Stimulated activated CD8-positive, alpha-beta memory T cell treated with anti-CD3 and anti-CD28 coated beads, Interleukin-12 subunit alpha, Interleukin-12 subunit beta, amount 100 ng/mL, for 4 hours (primary cell): ENCODE results near the gene CREB3L1.

Experiments
- DNase-seq: peaks from one replicate; pipeline ENCODE4 v3.0.0-alpha.2; 2020; ENCODE audit warnings: low read depth

CREB3L1 gene, protein sequence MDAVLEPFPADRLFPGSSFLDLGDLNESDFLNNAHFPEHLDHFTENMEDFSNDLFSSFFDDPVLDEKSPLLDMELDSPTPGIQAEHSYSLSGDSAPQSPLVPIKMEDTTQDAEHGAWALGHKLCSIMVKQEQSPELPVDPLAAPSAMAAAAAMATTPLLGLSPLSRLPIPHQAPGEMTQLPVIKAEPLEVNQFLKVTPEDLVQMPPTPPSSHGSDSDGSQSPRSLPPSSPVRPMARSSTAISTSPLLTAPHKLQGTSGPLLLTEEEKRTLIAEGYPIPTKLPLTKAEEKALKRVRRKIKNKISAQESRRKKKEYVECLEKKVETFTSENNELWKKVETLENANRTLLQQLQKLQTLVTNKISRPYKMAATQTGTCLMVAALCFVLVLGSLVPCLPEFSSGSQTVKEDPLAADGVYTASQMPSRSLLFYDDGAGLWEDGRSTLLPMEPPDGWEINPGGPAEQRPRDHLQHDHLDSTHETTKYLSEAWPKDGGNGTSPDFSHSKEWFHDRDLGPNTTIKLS

DNA sequence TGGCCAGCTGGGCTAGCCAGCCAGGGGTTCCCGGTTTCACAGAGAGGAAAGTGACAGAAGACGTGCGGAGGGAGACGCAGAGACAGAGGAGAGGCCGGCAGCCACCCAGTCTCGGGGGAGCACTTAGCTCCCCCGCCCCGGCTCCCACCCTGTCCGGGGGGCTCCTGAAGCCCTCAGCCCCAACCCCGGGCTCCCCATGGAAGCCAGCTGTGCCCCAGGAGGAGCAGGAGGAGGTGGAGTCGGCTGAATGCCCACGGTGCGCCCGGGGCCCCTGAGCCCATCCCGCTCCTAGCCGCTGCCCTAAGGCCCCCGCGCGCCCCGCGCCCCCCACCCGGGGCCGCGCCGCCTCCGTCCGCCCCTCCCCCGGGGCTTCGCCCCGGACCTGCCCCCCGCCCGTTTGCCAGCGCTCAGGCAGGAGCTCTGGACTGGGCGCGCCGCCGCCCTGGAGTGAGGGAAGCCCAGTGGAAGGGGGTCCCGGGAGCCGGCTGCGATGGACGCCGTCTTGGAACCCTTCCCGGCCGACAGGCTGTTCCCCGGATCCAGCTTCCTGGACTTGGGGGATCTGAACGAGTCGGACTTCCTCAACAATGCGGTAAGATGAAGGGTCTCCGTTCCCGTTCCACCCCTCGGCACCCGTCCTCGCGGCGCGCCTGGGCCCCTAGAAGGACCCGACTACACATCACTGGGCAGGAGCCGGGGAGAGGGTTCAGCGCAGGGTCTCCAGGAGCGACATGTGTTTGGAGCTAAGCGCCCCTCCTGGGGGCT, at the start of gene CREB3L1:
Gene CREB3L1 (plus strand): TSS at position 41 of the 765 bp plus-strand sequence. CDS start 450 bp downstream, at position 491.
- no peak for DNase-seq

DNA sequence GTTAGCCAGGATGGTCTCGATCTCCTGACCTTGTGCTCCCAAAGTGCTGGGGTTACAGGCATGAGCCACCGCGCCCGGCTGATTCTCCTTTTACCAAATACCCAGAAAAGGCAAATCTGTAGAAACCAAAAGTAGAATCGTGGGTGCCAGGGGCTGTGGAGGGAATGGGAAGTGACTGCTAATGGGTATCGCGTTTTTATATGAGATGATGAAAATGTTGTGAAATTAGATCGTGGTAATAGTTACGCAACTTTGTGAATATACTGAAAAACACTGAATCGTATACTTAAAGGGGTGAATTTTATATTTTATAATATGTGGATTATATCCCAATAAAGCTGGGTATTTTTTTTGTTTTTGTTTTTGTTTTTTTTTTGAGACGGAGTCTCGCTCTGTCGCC, 48.2 kb upstream of the CREB3L1 start:
- no peak for DNase-seq

DNA sequence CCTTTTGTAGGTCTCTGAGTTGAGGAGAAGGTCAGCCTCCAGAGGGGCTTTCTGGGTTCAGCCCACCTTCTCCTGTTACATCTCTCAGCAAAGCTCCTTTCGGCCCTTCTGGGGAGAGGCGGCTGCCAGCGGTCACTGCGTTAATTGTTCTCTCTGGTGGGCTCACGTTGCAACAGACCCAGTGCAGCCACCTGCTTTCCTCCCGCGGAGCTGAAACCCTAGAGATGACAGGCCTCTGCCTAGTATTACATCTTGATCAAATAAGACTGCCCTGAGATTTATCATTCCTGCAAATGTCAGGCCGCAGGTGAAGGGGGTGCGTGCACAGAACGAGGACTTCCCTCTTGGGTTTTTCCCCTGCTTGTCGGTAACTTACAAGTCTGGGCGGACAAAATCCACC, 43.2 kb upstream of the CREB3L1 start:
- DNase-seq = no peak

DNA sequence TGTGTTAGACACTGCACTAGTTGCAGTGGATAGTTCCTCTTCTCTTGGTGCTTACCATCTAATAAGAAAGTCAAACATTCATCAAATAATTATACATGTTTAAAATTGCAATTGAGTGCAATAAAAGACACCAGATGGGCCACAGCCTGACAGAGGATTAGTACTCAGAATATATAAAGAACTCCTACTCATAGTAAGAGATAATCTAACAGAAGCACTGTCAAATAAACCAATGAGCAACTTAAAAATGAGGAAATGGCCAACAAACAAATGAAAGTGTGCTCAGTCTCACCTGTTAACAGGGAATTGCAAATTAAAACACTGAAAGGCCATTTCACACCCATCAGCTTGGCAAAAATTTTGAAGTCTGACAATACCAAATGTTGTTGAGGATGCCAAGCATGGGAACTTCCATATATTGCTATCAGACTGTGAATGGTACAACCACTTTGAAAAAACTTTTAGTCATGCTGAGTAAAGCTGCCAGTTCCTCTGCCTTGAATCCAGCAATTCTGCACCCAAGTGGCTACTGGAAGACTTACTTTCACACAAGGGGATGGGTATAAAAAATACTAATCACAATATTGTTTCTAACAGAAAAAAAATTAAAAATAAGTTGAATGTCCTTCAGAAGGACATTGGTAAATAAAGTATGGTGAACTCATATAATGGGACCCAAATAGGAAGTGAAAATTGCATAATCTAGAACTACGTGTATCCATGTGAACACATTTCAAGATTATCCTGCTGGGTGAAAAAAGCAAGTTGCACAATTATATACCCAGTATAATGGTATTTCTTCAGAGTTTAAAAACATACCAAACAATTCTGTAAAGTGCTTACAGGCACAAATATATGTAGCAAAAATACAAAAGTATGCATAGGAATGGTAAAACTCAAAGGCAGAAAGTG, 41.4 kb upstream of the CREB3L1 start:
- no peak for DNase-seq

DNA sequence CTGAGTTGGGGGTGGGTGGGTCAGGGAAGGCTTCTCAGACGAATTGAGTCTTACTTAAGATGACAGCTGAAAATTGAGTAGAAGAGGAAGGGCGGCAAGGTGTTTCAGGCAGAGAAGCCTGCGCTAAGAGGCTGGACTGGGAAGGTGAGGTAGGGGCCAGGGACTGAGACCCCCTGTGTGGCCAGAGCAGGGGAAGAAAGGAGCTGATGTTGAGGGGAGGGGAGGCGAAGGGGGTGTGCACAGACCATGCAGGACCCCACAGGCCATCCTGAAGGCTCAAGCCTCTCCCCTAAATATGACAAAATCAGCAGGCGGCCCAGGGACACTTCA, 40.6 kb upstream of the CREB3L1 start:
- no peak for DNase-seq

DNA sequence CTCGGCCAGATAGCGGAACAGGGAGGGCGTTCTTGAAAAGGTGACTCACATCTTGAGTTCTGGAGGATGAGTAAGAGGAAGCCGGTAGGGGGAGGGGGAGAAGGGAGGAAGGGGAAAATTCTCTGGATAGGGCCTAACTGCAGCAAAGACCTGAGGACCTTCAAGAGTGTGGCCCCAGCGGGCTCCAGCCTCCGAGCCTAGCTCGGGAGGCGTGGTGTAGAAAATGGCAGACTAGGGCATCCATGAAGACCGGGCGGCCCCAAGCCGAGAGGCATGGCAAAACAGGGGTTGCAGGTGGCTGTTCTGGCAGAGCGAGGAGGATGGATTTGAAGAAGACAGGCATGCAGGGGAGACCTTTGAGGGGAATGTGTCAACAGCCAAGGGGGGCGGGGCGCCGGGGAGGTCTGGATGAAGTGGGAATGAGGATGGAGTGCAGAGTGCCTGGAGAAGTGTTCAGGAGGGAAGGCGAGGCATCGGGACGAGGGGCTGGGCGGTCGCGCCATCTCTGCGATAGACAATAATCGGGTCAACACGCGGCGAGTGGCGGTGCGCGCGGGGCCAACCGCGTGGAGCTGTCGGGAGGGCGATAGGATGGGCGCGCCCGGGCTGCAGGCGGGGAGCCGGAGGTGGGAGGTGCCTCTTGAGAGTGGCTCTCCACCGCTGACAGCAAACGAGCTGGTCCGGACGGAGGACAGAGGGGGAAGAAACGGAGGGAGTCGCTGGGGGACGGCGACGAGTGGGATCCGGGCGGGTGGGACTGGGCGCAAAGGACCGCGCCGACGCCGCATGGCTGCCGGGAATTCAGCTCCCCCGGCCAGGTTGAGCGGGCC, 40.0 kb upstream of the CREB3L1 start:
- DNase-seq = peak; percentile 24

DNA sequence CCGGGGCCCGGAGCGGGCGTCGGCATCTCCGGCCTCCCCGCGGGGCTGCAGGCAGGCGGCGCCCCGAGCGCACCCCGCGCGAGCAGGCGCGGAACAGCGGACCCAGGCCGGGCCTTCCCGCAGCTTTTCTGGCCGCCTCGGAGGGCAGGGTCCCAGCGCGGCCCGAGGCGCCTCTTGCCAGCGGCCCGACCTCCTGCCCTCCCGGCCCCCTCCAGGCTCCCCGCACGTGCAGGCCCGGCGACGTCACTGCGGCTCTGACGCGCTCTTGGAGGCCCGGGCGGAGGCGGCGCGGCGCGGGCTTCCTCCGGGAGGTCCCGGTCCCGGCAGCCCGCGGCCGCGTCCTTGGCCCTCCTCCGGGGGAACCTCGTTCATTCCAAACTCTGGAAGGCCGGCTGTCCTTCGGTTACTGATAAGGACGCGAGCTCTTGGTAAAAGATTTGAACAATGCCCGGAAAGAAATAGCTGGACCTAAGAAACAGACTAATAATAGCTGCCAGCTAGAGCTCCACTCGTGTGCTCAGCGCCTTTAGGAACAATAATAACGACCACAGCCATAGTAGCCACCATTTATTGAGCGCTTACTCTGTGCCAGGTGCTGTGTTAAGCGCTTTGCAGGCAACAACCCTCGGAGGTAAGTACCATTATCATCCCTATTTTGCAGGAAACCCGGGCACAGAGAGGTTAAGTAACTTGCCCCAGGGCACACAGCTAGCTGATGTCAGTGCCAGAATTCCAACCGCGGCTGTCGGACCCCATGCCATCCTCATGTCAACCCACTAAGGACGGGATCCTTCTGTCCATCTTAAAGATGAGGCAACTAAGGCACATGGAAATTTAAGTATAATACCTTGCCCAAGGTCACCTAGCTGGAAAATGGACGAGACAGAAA, 39.1 kb upstream of the CREB3L1 start:
- DNase-seq = peak; percentile 51

DNA sequence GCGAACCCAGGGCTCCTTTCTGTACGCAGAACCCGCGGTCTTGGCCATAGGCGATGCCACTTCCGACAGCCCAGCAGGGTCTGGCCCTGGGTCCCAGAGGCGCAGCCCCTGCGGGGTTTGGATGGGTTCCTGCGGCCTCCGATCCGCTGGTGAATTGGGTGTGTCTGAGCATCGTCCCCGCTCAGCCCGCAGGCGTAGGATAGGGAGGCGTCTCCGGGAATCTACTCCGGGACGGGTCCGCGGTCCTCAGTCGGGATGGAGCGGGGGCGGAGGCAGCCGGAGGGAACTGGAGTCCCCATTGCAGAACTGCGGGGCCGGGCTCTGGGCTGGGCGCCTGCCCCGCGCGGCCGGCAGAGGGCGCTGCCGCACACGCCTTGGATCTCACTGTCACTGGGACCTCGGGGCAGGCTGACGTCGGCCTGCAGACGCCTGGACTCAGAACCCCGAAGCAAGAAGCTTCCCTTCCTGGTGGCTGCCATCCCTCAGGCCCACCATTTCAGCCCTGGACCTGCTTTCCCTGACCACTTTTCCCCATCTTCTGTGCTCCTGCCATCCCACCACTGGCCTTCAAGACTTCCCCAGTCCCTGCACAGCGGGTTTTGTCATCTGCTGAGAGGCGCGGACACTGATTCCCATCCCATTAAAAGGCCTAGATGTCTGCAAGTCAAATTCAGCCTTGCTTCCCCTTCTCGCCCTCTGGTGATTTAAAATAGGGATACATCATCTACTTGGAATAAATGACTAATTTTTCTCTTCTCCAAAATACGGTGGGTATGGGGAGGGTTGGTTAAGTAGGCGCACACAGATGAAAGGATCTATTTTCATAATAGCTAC, 38.3 kb upstream of the CREB3L1 start:
- DNase-seq = peak; percentile 68

DNA sequence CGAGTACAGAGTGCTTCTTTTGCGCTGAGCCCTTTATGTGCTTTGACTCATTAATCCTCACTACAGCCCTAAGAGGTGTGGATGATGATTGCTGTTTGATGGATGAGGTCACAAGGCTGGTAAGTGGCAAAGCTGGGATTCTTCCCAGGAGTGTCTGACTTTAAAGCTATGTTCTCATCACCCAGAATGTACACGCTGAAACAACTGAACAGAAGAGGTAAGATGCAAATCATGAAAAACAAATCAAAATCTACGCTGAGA, 37.7 kb upstream of the CREB3L1 start:
- DNase-seq = no peak

DNA sequence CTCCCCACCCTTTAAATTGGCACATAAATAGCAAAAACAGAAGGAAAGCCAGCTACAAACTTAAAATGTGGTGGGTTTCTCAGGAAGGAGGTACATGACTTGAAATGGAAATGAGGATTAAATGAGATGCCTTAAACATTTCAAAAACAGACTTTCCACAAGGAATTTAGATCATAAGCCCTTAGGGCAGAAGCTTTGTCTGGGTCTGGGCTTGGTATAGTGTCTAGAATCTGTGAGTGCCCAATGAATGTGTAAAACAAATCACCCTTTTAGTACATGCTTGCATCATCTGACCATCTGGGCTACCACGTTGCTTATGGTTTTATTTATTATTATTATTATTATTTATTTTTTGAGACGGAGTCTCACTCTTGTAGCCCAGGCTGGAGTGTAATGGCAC, 37.1 kb upstream of the CREB3L1 start:
- no peak for DNase-seq

DNA sequence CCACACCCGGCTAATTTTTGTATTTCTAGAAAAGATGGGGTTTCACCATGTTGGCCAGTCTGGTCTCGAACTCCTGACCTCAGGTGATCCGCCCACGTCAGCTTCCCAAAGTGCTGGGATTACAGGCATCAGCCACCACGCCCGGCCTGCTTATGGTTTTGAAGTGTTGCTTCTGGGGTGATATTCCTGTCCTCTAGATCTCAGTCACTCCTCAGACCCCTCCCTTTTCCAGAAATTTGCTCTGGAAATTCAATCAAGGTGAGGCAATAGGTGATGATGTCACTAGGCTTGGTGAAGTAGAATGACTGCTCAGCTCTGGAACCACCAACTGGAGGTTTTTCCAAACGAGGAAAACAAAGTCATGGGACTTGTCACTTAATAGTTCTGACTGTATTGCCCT, 36.6 kb upstream of the CREB3L1 start:
- no peak for DNase-seq

DNA sequence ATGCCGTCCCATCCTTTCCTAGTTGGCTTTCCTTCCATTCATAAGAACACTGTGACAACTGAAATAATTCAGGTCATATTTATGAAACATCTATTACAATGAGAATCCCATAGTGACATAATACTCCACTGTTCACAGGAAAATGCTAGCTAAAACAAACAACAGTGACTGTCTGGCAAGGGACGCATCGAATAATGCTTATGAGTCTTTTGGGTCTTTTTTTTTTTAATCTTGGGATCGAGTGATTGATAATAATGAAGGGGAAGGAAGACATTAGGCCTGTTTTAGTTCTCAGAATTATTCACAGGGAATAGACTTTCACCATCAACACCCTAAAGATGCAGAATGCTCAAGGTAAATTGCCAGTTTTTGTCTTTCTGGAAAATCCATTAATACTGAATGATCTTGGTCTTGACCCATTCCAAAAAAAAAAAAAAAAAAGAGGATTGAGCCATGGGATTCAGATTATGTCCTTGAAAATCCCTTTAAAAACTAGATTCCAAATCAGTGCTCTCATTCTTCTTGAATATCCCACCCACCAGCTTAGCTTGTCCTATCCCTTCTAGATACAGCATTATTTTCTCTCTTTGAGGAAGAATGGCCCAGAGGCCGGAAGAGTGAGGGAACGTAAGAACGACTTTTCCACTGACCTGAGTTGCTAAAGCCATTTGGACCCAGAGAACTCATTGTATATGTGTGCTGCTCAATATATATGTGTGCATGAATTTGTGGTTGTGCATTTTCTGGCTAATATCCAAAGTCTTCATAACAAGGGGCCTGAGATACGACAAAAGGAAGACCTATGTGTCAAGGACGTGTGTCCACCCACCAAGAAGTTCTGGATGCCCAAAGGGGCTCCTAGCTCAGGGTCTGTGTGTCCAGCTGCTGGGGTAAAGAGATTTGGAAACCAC, 35.2 kb upstream of the CREB3L1 start:
- DNase-seq = no peak

DNA sequence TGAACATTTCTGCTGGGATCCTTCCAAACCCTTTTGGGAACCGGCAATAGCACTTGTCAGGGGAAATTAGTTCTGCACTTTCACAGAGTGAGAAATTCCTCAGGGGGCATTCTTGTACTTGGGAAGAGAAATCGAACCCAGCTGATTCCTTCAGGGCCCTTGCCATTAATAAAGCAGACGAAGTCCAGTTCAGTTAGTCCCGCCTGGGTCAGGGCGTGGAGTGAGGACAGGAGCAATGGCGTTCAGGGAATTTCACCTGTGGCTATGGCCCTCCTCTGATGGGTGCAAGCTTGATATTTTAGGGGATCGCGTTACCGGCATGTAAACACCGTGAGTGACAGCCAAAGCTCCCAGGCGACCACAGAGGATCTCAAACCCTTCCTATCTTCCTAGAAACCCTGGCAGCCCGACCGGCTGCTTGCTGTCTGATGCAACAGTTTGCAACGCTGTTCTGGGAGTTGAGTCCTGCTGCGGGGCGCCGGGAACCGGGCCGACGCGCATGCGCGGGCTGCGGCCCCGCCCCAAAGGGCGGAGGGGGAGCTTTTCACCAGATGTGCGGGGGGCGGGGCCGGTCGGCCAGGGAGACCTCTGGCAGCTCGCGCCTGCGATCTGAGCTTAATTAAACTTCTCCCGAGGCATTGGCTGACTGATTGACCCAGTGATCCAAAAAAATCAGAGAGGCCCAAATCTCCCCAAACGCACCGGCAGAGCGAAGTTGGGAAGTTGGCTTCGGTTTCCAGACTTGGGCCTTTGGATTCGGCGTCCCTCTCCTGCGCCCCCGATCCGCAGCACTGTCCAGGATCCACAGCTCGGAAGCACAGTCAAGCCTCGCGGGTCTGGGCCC, 34.3 kb upstream of the CREB3L1 start:
- DNase-seq = peak; percentile 82

DNA sequence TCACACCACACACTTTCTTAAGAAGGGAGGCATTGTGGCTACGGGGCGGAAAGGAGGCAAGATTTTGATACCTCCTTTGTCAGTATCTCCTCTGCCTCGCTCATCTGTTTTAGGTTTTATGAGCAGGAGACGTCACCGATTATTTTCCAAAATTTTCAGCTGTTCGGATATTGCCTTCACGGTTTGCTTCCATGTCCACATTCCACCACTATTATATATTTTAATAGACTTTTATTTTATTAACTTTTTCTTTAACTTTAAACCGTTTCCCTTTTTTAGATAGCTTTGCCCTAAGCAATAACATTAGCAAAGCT, 33.7 kb upstream of the CREB3L1 start:
- DNase-seq = no peak

DNA sequence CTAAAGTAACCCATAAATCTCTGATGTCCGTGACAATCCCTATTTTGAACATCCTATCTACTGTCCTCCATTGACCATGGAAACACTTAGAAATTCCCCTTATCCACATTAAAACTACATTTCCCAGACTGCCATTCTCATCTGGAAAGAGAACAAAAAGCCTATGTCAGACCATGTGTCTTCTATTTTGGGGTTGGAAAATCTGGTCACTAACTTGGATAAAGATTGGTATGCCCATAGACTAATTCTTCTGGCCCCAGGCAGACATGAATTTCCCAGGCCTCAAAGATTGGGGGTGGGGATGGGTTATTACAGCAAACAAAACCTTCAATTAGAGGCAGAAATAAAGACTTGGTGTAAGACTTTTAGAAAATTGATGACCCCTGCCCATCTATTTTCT, 30.9 kb upstream of the CREB3L1 start:
- DNase-seq = no peak

DNA sequence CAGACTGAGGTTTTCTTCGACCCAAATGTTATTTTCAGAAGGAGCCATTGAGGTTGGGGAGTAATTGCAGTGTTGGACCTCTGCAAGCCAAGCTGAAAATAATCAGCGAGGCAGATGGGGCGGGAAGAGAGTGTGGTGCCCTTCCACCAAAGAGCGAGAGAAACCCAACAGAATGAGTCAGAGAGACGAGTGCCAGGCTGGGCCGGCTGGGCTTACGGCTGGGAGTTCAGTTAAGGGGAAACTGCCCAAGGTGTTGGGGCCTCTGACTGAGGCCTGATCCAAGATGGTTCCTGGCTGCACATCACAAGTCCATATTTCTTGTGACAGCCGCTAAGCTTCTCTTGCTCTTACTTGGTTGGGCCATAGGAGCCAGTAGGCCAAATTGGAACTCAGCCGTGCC, 30.4 kb upstream of the CREB3L1 start:
- no peak for DNase-seq

DNA sequence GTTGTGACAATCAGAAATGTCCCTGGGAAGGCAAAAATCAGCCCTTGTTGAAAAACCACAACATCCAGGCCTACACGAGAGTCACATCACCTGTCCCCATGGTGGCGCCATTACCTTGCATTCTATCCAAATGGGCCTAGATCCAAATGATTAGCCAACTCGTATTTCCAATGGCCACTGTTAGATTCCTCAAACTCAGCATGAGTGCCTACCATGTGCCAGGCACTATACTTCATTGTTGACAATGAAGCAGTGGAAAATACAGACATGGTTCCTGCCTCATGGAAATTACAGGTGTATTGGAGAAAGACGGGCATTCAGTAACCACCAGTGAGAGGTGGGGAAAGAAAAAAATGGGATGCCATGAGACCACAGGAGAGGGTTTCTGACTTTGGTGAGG, 29.8 kb upstream of the CREB3L1 start:
- DNase-seq = no peak
